Heart left ventricle (tissue), 16 donors: ENCODE data around the gene PRAMEF4. TPM values are rescaled to one million over a fixed set of nuclear protein-coding genes. Genes with fewer than 3 reads are reported as not detected.
"Not testable (repeated sequence)": the region's sequence is repeated elsewhere in the genome, so short reads cannot be mapped to it uniquely, and the experiment has no call there.

ENCODE experiments used
- ATAC-seq, 4 donors: fragments of 200-7000 bp; cut with Tn5 transposase; one replicate each; pipeline ENCODE4 v1.9.1; 2020 to 2022; ENCODE audit warnings: moderate library complexity in 4 of 4, mild to moderate bottlenecking in 3 of 4, moderate number of reproducible peaks in 1 of 4
- DNase-seq, 5 donors: peaks; one replicate each; pipeline ENCODE4 v3.0.0-alpha.2; 2020
- H3K27ac ChIP-seq, 12 donors: fragments of 200-600 bp; sonication (generic) in 4 of 12; one replicate each; pipeline versions ENCODE4 v1.5.0 to v1.8.0; 2016 to 2022; ENCODE audit warnings: mild to moderate bottlenecking in 2 of 12
- H3K27me3 ChIP-seq, 9 donors: fragments of 200-600 bp; sonication (generic) in 2 of 9; one replicate each; pipeline versions ENCODE4 v1.5.1 to v1.8.0; 2016 to 2022; ENCODE audit warnings: mild to moderate bottlenecking in 3 of 9
- H3K36me3 ChIP-seq, 9 donors: fragments of 200-600 bp; sonication (generic) in 2 of 9; one replicate each; pipeline versions ENCODE4 v1.5.0 to v1.8.0; 2018 to 2022; ENCODE audit warnings: mild to moderate bottlenecking in 2 of 9
- H3K4me1 ChIP-seq, 12 donors: fragments of 200-600 bp; sonication (generic) in 4 of 12; one replicate each; pipeline versions ENCODE4 v1.5.0 to v1.8.0; 2016 to 2022; ENCODE audit warnings: mild to moderate bottlenecking in 3 of 12
- H3K4me3 ChIP-seq, 12 donors: fragments of 200-600 bp; sonication (generic) in 4 of 12; one replicate each; pipeline versions ENCODE4 v1.5.0 to v1.8.0; 2017 to 2022; ENCODE audit warnings: mild to moderate bottlenecking in 9 of 12, moderate library complexity in 4 of 12
- H3K9me3 ChIP-seq, 12 donors: fragments of 200-600 bp; sonication (generic) in 4 of 12; one replicate each; pipeline versions ENCODE4 v1.5.0 to v1.8.0; 2016 to 2022; ENCODE audit warnings: mild to moderate bottlenecking in 1 of 12
- WGBS, 4 donors: extraction: QIAGEN DNeasy Blood & Tissue Kit in 2 of 4; methylation state at CpG; one replicate each; pipeline versions ENCODE4 v1.1.5 to v1.1.7; 2013 to 2018; 5-methylcytosine and 5-hydroxymethylcytosine counted together
- intact Hi-C, 10 donors: fragments of 100-400 bp; cut with DNase I; formaldehyde crosslinking; loops; one replicate each; pipeline versions ENCODE4 v1.11.1 to v1.14.2; 2022
- long read RNA-seq, 3 donors: library from polyadenylated mRNA; unstranded; transcript quantifications; one replicate each; pipeline ENCODE4 v2.0.0, GENCODE V29; 2020 to 2021
- polyA plus RNA-seq, 2 donors: library from polyadenylated mRNA; stranded (reverse); fragments of 200-250 nt; gene quantifications; one replicate each; pipeline ENCODE4 v1.2.3, GENCODE V29; 2013
- total RNA-seq, 9 donors: library from RNA; depleted of rRNA in 2 of 9; stranded (reverse); fragments of >200 nt in 2 of 9; fragmentation: NEBNext Ultra II Directional in 3 of 9; extraction: Animal tissue kit (Norgen Biotek cat#: 25700) in 3 of 9; gene quantifications; one replicate each; pipeline versions ENCODE4 v1.1.0 to v1.2.4, GENCODE V29; 2016 to 2023
- donor health status: ischemic (EF 13 %, LVEDD 7.1; RV severe dilation, severe dysfunction).
- donor health status: healthy with polysubstance abuse.
- donor health status: DM: no; HTN: yes; CAD: no.
- donor health status: DM: no; HTN: no; CAD: no.
- donor health status: ischemic (EF 25% LVEDD 6.9; RV normal size, moderate dysfunction).
- donor health status: ischemic (EF 25% LVEDD 5.7; RV mildly dilated, moderate dysfunction).
- donor health status: healthy.
- donor health status: DM: yes; HTN: yes; CAD: no.
- donor health status: ischemic (EF 35%, LVEDD 5.7; RV mildly dilated, moderate dysfunction).
- donor health status: nonischemic (EF 11% LVEDD 7.7; RV severe dilation, severe dysfunction).
- donor health status: DM: yes; HTN: yes; CAD: no.
- donor health status: PGD.
- donor health status: ischemic (EF 29% LVEDD 5.4; RV normal size, mild dysfunction).
- donor health status: nonischemic (EF 23%, LVEDD 6.1; RV moderate dilation, normal function).

The PRAMEF4 gene
- not detected for total RNA-seq
- not detected for polyA plus RNA-seq
- long read RNA-seq, donor 1, result 0 reads
- long read RNA-seq, donor 2, result 0 reads
- long read RNA-seq, donor 3, result 0 reads

DNA sequence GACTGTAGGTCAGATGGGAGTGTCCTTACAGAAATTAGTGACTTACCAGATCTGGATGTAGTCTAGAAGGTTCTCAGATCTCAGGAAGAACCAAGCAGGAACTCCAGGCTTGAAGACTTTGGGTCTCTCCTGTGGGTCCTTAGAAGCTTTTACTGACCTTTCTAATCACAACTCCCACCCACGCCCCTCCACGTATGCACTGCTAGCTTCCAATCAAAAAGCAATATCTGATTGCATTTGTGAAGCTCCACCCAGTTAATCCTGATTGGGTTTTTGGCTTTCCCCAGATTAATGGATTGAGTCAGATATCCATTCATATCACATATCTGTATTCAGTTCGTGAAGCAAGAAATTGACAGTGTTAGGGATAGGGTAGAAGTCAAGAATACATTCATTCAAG, at the start of gene PRAMEF4:
Gene PRAMEF4 (minus strand): TSS at position 101 of the 400 bp plus-strand sequence. CDS start 2,807 bp downstream, outside the sequence.
- H3K9me3 ChIP-seq, H3K4me3 ChIP-seq, H3K27ac ChIP-seq, H3K4me1 ChIP-seq, intact Hi-C loops, DNase-seq, H3K27me3 ChIP-seq, ATAC-seq, H3K36me3 ChIP-seq: not testable (repeated sequence)
- 41 to 73% (median 67%) methylated on average over 3 of the region's 3 CpGs for WGBS, 4 donors

DNA sequence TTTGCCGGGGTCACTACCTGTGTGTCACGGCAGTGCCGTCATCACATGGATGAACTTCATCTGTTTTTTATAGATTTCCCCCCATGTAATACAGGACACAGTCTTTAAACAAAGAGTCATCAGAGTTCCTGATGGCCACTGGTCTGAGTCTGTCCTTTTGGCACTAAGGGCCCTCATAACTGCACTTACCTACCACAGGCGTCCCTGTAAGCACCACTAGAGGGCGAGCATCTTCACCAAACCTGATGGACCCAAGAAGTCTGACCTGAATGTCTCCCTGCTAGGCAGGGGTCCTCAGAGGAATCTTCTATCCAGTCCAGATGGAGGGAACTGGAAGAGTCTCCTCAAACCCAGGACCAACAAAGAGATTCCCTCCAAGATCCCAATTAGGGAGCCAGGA, 38.4 kb upstream of the PRAMEF4 start:
- DNase-seq, ATAC-seq, intact Hi-C loops, H3K27me3 ChIP-seq, H3K36me3 ChIP-seq, H3K9me3 ChIP-seq, H3K4me3 ChIP-seq, H3K27ac ChIP-seq, H3K4me1 ChIP-seq: not testable (repeated sequence)
- 31 to 58% (median 33%) methylated on average over 3 to 5 of the region's 5 CpGs; no CpG with 5 or more reads in 1 of the 4 donors for WGBS, 4 donors

DNA sequence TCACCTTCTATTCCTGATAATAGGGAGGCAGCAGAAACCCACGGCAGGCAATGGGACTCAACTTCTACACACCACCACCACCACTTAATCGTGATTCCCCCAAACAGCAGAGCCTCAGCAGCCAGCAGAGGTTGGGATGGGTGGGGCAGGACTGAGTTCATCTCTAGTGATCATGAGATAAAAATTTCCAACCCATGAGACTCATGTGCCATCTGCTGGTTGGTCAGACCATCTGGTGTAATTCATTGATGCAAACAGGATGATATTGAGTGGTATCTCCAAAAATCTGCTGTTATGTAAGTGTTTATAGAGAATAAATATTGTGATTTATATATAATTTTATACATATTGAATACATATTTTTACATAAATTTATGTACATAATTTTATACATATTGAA, 35.7 kb upstream of the PRAMEF4 start:
- intact Hi-C loops, ATAC-seq, H3K9me3 ChIP-seq, DNase-seq, H3K36me3 ChIP-seq, H3K4me3 ChIP-seq, H3K4me1 ChIP-seq, H3K27ac ChIP-seq, H3K27me3 ChIP-seq: not testable (repeated sequence)
- 60 to 82% (median 73%) methylated on average over 2 of the region's 2 CpGs for WGBS, 4 donors

DNA sequence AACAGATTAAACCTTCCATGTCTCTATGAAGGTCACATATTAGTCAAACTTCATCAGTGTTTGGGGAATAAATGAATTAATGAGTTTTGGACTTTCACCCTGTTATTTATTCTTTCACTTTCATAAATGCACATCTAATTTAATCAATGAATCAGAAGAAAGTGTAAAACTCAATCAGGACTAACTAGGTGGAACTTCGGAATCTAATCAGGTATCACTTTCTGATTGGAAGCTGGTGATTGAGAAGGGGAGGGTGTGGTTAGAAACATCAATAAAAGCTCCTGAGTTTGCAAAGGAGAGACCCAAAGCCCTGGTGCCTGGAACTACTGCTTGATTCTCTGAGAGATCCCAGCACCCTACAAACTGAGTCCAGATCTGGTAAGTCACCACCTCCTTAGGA, 30.3 kb upstream of the PRAMEF4 start, which contains the start of gene PRAMEF7:
Gene PRAMEF7 (plus strand): TSS at position 301 of the 400 bp plus-strand sequence. CDS start 1,083 bp downstream, outside the sequence.
- DNase-seq, intact Hi-C loops, H3K9me3 ChIP-seq, H3K4me1 ChIP-seq, H3K27ac ChIP-seq, H3K4me3 ChIP-seq, H3K27me3 ChIP-seq, H3K36me3 ChIP-seq, ATAC-seq: not testable (repeated sequence)
- no CpG with 5 or more reads among the region's 1 CpG for WGBS, 4 donors

DNA sequence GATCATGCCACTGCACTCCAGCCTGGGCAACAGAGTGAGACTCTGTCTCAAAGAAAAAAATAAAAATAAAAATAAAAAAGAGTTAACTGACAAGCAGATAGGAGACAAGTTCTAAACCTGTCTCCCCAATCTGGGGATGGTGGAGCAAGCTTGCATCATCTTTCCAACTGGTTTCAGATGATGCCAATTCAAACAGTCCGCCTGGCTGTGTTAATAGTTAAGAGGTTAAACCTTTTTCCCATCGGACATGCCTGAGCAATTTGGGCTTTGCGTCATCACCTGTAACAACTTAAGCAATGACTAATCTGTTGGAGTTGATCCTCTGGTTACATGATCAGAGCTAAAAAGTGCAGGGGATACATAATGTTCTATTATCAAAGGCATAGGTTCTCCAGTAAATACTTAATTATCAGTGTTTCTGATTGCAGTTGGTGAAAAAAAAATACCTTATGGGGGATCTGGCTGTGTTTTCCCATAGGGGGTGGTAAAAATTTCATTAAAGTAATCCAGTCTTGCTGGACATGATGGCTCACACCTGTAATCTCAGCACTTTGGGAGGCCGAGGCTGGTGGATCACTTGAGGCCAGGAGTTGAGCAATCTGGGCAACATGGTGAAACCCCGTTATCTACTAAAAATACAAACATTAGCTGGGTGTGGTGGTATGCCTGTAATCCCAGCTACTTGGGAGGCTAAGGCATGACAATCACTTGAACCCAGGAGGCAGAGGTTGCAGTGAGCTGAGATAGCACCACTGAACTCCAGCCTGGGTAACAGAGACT, 18.0 kb upstream of the PRAMEF4 start:
- DNase-seq, H3K9me3 ChIP-seq, H3K4me1 ChIP-seq, H3K27me3 ChIP-seq, intact Hi-C loops, ATAC-seq, H3K27ac ChIP-seq, H3K36me3 ChIP-seq, H3K4me3 ChIP-seq: not testable (repeated sequence)
- WGBS, 4 donors, result 72 to 100% (median 77%) methylated on average over 1 to 4 of the region's 5 CpGs

DNA sequence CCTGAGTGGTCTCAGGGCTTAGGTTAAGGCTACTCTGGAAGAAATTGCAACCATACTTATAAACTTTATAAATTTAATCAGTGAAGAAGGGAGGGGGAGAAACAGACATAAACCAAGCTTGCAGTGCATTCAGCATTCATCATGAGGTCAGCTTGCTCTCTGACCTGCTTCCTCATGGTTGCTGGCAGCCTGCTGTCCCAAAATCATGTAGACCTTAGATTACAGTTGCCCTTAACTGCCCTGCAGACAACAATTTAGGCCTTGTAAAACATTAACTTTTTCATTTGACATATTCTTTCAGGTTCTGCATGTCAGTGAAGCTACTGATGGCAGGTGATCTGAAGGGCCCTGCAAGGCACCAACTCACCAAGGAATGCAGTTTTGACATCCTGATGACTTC, 13.2 kb upstream of the PRAMEF4 start:
- H3K9me3 ChIP-seq, H3K27me3 ChIP-seq, ATAC-seq, H3K4me3 ChIP-seq, H3K36me3 ChIP-seq, intact Hi-C loops, H3K27ac ChIP-seq, H3K4me1 ChIP-seq, DNase-seq: not testable (repeated sequence)

DNA sequence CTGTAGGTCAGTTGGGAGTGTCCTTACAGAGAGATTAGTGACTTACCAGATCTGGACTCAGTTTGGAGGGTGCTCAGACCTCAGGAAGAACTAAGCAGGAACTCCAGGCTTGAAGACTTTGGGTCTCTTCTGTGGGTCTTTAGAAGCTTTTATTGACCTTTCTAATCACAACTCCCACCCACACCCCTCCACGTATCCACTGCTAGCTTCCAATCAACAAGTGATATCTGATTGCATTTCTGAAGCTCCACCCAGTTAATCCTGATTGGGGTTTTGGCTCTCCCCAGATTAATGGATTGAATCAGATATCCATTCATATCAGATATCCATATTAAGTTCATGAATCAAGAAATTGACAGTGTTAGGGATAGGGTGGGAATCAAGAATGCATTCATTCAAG, 12.2 kb upstream of the PRAMEF4 start, which contains the start of gene PRAMEF10:
Gene PRAMEF10 (minus strand): TSS at position 101 of the 400 bp plus-strand sequence. CDS start 2,423 bp downstream, outside the sequence.
- ATAC-seq, intact Hi-C loops: not testable (repeated sequence)

DNA sequence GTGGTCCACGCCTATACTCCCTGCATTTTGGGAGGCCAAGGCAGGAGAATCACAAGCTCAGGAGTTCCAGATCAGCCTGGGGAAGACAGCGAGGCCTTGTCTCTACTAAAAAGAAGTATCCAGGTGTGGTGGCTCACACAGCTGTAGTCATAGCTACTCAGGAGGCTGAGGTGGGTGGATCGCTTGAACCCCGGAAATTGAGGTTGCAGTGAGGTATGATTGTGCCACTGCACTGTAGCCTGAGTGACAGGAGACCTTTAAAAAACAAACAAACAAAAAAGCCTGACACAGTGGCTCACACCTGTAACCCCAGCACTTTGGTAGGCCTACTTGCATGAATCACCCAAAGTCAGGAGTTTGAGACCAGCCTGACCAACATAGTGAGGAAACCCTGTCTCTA, 7.5 kb downstream of the PRAMEF4 start:
- H3K36me3 ChIP-seq, H3K27ac ChIP-seq, intact Hi-C loops, H3K4me3 ChIP-seq, H3K27me3 ChIP-seq, DNase-seq, H3K4me1 ChIP-seq, ATAC-seq, H3K9me3 ChIP-seq: not testable (repeated sequence)
- WGBS, 4 donors, result 80 to 88% (median 82%) methylated on average over 1 to 3 of the region's 4 CpGs

More for the DNA sequence above, 12.2 kb upstream of the PRAMEF4 start, which contains the start of gene PRAMEF10:
- H3K4me1 ChIP-seq, H3K4me3 ChIP-seq, H3K27me3 ChIP-seq, H3K36me3 ChIP-seq, H3K27ac ChIP-seq, DNase-seq, H3K9me3 ChIP-seq: not testable (repeated sequence)
- 57% methylated on average over 1 of the region's 1 CpG; no CpG with 5 or more reads in 2 of the 4 donors for WGBS, 4 donors

DNA sequence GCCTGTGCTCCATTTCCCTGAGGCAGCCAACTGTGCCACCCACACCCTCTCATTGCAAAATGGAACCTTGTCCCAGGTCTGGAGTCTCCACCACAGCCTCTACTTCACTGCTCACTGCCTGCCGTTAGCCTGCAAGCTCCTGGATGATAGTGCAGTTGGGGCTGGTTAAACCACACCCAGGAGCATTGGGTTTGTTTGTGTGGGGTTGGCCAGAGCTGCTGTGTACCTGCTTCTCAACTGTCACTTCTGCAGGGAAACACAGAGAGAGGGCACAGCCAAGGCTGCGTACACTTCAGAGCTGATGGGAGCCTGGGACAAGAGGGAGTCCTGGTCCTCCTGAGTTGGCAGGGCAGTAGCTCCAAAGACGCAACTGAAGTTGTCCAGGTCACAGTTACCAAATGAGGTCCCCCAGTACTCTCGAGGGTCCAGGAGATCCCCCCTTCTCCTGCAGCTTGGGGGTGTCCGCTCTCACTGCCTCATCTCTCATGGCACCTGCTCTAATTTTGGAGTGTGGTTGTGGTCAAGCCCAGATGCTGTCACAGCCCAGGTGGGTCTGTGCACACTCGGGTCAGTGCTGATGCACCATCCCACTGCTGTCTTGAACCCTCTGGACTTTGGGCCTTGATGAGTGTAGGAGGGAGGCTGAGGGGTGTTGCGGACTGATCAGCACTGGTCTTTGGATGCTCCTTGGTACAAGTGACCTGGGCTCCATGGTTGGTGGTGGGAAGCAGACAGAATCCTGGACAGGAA, 22.7 kb downstream of the PRAMEF4 start:
- H3K27ac ChIP-seq, DNase-seq, H3K4me1 ChIP-seq, H3K9me3 ChIP-seq, ATAC-seq, H3K4me3 ChIP-seq, intact Hi-C loops, H3K36me3 ChIP-seq, H3K27me3 ChIP-seq: not testable (repeated sequence)
- WGBS, 4 donors, result 81 to 88% (median 87%) methylated on average over 1 to 5 of the region's 7 CpGs

DNA sequence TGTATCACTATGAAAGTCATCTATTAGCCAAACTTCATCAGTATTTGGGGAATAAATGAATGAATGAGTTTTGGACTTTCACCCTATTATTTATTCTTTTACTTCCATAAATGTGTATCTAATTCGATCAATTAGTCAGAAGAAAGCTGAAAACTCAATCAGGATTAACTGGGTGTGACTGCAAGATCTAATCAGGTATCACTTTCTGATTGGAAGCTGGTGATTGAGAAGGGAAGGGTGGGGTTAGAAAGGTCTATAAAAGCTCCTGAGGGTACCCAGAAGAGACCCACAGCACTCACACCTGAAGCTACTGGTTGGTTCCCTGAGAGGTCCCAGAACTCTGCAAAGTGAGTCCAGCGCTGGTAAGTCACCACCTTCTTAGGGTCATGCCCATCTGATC, 29.2 kb downstream of the PRAMEF4 start, which contains the start of gene PRAMEF2:
Gene PRAMEF2 (plus strand): TSS at position 301 of the 400 bp plus-strand sequence. CDS start 1,924 bp downstream, outside the sequence.
- intact Hi-C loops, H3K36me3 ChIP-seq, H3K4me1 ChIP-seq, ATAC-seq, DNase-seq, H3K9me3 ChIP-seq, H3K27me3 ChIP-seq, H3K4me3 ChIP-seq, H3K27ac ChIP-seq: not testable (repeated sequence)
- 30 to 83% (median 52%) methylated on average over 2 of the region's 2 CpGs for WGBS, 4 donors
